HG03045 (cell line): ENCODE results near the gene STRIP2.
"Not testable (repeated sequence)": the region's sequence is repeated elsewhere in the genome, so short reads cannot be mapped to it uniquely, and the experiment has no call there.

Source experiments
- ATAC-seq: cut with Tn5 transposase; IDR thresholded peaks from one replicate; pipeline ENCODE4 v1.9.1; 2021; ENCODE audit warnings: mild to moderate bottlenecking, moderate library complexity; ENCODE audit not compliant: unreplicated experiment

STRIP2 gene

GRCh38 chr7:129433847-129434674 lies at the start of gene STRIP2:
Gene STRIP2 (plus strand): TSS chr7:129434432. CDS start chr7:129434473, 41 bp downstream.
- ATAC-seq = peak; percentile 96

DNA sequence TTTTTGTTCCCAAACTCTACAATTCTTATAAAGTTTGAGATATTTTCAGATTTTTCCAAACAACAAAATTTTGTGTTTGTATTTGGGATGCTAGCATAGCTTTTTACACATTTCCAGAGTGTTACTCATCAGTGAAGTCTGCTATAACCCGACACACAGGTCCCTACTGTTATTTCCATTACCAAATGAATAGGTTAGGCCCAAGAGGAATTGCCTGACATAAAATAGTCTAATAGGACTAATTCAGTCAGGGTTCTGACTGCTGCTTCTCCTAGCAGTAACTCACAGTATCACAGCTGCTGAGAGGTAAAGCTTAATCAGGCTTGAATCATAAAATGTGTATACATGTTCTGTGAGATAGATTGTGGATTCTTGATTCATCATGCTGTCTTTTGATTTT lies 49.1 kb upstream of the STRIP2 start:
- ATAC-seq = no peak

DNA sequence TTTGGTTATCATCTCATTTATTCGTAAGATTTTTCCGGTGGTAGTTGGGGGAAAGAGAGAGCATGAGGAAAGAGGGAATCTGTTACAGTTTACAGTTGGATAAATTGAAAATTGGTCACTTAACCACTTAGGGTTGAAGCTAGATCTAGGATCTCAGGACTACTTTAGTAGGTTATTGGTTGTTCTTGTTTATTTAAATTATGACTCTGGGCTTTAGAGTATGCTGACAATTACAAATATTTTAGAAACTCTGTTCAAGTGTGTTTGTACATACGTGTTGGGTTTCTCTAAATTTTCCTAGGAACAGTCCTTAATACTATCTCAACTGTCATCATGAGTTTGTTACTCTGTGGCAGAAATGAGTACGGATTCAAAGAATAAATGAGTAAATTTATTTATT lies 48.6 kb upstream of the STRIP2 start:
- no peak for ATAC-seq

- ATAC-seq = no peak
Measured at GRCh38 chr7:129386506-129386905, 47.7 kb upstream of the STRIP2 start.

GRCh38 chr7:129387537-129387936 lies 46.7 kb upstream of the STRIP2 start:
- no peak for ATAC-seq

DNA sequence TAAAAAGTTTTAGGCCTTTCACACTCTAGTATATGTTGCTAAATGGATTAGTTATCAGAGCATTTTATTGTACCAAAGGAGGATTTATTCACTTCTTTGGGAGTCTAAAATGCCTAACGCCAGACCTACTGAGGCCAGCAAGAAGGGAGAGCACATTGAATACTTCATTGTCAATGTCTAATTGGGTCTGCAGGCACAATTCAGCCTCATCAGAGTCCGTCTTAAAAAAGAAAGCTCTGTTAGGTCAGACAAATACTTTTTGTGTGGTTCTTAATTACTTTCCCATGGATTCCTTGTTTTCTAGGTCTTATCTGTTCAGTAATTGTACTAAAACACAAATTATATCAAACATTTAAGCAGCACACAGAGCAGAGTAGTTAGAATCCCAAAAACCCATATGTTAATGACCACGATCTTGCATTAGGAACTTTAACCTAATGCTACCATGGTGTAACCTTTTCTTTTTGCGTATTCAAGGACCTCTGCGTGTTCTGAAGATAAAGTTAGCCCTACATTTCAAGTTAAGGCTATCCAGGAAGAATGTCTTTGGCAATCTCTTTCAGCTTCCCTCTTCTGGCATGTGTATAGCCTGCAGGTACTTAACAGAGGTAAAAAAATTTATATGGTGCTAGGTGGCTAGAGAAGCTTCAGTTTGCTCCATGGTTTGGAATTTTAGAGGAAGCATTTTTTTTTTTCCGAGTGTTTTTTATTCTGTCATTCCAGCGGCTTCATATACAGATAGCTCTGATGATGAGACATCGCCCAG lies 45.7 kb upstream of the STRIP2 start:
- no peak for ATAC-seq

DNA sequence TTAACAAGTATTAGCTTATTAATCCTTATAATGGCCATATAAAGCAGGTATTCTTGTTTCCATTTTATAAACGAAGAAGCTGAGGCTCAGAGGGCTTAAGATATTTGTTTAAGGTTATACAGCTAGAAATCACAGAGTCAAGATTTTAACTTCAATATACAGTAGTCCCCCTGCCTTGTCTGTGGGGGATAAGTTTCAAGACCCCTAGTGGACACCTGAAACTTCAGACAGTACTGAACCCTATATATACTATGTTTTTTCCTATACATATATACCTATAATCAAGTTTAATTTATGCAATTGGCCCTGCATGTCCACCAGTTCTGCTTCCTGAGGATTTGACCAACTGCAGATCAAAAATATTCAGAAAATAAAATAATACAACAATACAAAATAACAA lies 44.4 kb upstream of the STRIP2 start:
- ATAC-seq = no peak

GRCh38 chr7:129390314-129390713 lies 43.9 kb upstream of the STRIP2 start:
- ATAC-seq = no peak

DNA sequence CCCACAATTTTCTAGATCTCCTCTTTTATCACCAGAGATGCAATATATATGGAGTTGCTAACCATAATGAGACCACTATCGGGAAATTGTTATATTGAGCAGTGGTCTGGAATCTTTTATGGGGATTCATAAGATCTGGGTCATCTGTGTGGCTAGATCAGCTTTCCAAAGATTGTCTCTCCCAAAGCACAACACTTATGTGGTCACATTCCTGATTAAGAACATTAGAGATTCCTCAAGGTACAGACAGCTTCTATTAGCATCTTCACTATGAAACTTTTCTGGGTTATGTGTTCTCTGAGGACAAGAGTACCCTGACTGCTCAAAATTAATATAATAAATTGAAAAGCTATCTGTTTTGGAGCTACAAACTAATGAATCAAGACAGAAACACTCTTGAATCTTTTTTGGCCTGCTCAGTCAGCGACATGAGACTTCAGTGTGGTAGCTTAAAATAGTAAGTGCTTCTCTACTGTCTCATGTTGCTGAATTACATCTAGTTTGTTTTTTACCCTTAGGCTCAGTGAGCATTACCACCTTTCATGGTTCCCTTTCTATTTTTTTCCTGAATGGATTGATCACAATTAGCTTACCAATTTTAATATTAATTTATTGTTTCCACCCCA lies 42.6 kb upstream of the STRIP2 start:
- ATAC-seq = no peak

DNA sequence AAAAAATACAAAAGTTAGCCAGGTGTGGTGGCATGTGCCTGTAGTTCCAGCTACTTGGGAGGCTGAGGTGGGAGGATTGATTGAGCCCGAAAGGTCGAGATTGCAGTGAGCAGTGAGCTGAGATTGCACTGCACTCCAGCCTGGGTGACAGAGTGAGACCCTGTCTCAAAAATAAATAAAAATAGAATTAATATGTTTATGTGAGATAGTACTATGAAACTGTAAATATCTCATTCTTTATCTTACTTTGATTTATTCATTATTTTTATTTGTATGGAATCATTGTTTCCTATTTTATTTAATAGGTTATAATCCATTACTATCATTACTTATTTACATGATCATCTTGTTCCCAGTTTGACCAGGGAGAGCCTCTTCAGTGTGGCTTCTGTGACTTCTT lies 41.0 kb upstream of the STRIP2 start:
- no peak for ATAC-seq

- no peak for ATAC-seq
Measured at GRCh38 chr7:129394101-129394500, 40.1 kb upstream of the STRIP2 start.

- ATAC-seq = no peak
Measured at GRCh38 chr7:129394982-129395914, 39.0 kb upstream of the STRIP2 start.

GRCh38 chr7:129401228-129401966 lies 32.8 kb upstream of the STRIP2 start:
- ATAC-seq = no peak

DNA sequence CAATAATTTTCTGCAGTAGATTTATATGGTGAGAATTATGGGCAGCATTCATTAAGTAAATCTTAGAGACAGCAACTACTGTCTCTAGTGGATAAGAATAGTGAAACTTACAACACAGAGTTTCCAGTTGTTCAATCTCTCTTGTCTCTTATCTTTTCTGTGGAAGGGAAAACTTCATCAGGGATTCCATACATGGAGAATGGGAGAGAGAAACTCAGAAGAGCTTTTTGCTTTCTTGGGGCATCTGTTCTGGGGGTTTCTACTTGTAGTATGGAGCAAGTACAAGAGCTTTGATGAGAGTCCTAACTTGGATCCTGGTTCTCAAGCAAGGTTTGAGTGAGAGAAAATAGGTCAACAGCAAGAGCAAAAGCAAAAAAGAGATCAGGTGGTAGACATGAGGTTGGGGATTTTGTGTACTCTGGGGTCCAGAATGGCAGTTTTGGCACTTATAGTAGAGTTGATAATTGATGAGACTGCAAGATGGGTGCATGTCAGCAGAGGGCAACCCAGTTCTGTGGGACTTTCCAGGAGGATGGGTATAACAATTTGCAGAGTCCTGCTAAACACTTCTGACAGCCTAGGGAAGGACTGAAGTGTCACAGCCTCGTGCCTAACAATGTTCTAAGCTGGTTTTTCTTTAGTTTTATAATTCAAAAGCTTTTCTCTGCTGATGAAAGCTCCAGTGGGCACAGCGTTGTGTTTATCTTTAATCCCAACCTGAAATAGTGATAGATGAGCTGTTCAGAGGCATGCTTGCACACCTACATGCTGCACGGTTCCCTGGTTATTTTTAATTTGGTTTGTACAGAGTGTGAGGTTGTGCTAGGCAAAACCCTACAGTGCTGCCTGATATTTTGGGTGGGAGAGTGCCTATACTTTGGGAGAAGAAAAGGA lies 32.0 kb upstream of the STRIP2 start:
- no peak for ATAC-seq

DNA sequence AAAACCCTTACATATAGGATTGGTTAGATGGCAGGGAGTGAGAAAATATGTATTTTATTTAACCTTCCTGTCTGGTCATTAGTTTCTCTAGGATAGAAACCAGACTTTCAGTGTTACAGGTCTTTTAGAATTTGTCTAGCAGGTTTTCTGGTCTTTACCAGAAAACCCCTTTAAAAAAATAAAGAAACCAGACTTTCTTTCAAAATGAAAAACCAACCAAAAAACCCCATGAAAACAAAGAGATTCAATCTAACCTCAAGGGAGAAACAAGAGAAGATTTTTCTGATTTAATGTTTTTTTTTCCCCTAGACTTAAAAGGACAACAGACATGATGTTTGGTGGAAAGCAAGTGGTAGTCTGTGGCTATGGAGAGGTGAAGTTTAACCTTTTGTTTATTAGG lies 28.7 kb upstream of the STRIP2 start:
- no peak for ATAC-seq

DNA sequence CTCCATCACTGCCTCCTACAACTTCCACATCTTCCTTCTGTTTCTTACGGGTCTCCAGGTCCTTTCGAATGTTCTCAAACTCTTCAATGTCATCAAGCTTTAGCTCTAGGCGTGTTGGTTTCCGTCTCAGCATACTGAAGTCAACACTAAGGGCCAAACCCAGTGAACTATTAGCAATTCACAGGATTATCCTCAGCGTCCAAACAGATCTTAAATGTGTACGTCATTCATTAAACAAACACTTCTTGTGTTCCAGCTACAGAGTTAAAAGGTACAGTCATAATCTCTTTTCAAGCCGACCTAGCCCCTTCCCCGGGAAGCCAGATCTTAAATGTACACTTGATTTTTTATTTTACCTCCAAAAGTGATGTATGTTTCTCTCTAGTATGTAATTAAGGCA lies 24.0 kb upstream of the STRIP2 start:
- not testable (repeated sequence) for ATAC-seq

DNA sequence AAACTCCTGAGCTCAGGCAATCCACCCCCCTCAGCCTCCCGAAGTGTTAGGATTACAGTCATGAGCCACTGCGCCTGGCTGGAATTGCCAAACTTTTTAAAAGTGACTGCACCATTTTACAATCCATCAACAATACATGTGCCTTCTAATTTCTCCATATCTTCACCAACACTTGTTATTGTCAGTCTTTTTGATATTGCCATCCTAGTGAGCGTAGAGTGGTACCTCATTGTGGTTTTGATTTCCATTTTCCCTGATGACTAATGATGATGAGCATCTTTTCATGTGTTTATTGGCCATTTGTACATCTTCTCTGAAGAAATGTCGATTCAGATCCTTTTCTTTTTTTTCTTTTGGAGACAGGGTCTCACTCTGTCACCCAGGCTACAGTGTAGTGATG lies 21.7 kb upstream of the STRIP2 start:
- no peak for ATAC-seq

DNA sequence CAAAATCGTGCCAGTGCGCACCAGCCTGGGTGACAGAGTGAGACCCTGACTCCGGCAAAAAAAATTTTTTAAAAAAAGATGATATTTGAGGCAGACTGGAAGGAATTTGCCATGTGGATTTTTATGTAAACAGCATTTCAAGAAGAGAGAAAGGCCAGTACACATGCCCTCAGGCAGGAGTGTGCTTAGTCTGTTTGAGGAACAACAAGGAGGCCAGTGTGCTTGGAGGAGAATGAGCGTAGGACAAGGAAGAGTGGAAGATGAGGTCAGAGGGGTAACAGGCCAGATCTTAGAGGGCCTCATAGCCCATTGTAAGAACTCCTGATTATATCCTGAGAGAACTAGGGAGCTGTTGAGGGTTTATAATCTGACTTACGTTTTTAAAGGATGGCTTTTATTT lies 17.2 kb upstream of the STRIP2 start:
- no peak for ATAC-seq

DNA sequence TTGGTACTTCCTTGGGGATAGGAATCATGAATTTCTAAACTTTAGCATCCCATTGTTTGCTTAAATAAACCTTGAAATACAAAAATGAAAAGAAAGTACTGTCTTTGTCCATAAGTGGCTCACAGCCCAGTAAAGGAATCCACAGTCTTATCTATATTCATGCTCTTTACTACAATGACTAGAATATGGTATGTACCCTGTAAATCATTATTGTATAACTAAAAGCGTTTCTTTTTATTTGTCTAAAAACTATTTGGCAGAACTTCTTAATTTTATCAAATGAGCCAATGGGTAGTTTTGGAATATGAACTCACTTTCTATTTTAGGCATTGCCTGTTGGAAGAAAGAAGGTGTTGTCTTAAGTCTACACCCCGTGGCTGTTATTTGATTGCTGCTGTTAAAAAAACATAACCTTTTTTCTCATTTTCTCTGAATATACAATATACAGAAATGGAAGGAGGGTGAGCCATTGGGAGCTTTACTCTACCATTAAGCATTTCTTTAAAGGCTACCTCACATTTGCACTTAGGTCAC lies 12.4 kb upstream of the STRIP2 start:
- ATAC-seq = no peak
